K562 (cell line): ENCODE results near the gene UBL7. TPM values are rescaled to one million over a fixed set of nuclear protein-coding genes. Genes with fewer than 3 reads are reported as not detected.

Source experiments
- ATAC-seq: fragments of 200-7000 bp; cut with Tn5 transposase; 3 replicates; pipeline ENCODE4 v1.9.1; 2020; ENCODE audit warnings: moderate library complexity
- BruUV-seq: library from RNA; stranded (reverse); fragments of 400-500 nt; replicated peaks from 2 replicates; lab custom pipeline; 2021; lab: Mats Ljungman, UMichigan
- CTCF ChIA-PET: fragments of 300-600 bp; formaldehyde crosslinking; extraction: SDS; loops from one replicate; lab custom pipeline; 2021; ENCODE audit warnings: low intra/inter-chr PET ratio; lab: Yijun Ruan, JAX
- POLR2A ChIA-PET: fragments of 300-600, 350-650 bp; sonication (Branson Sonifier 250); formaldehyde crosslinking; extraction: SDS; loops from one replicate; lab custom pipeline; 2021; ENCODE audit warnings: antibody characterized with exemption, inconsistent platforms; lab: Yijun Ruan, JAX
- DNase-seq, 4 experiments: peaks; one replicate each; pipeline versions ENCODE4 v3.0.0 to v3.0.0-alpha.2; 2011 to 2018; ENCODE audit warnings: low spot score in 3 of 4, mixed read lengths in 3 of 4; ENCODE audit errors: extremely low read depth in 1 of 4
- FAIRE-seq: peaks from 2 replicates; lab custom pipeline; 2011; peaks lifted over from hg19 to GRCh38; lab: Jason Lieb, UNC
- H2AFZ ChIP-seq: 2 replicates; pipeline ENCODE4 v1.6.0; 2011; ENCODE audit warnings: low read depth, low read length, control low read depth, inconsistent platforms
- H3K27ac ChIP-seq: fragments of 200-600 bp; 3 replicates; pipeline ENCODE4 v1.8.0; 2011; ENCODE audit warnings: low read depth, mild to moderate bottlenecking, control low read depth, inconsistent platforms, low read length, moderate library complexity, mixed read lengths; ENCODE audit errors: extremely low read depth
- H3K27me3 ChIP-seq, 2 experiments: fragments of 300-600 bp in 1 of 2; 2 replicates in 1 of 2; 3 replicates in 1 of 2; pipeline versions ENCODE4 v1.6.0 to v1.8.0; 2011; ENCODE audit warnings: inconsistent platforms in 2 of 2, low read length in 2 of 2, mild to moderate bottlenecking in 1 of 2, mixed read lengths in 1 of 2, moderate library complexity in 1 of 2; ENCODE audit not compliant: control insufficient read depth in 2 of 2, insufficient read depth in 2 of 2
- H3K36me3 ChIP-seq: fragments of 300-600 bp; 3 replicates; pipeline ENCODE4 v1.8.0; 2011; ENCODE audit warnings: mild to moderate bottlenecking, low read length, inconsistent platforms; ENCODE audit not compliant: control insufficient read depth, insufficient read depth
- H3K4me1 ChIP-seq, 2 experiments: fragments of 200-600 bp in 1 of 2; replicated peaks in 1 of 2; 2 replicates in 1 of 2; 3 replicates in 1 of 2; pipeline versions ENCODE4 v1.5.1 to v1.8.0; 2011; ENCODE audit warnings: inconsistent platforms in 2 of 2, low read length in 2 of 2, mild to moderate bottlenecking in 1 of 2, mixed read lengths in 1 of 2, moderate library complexity in 1 of 2; ENCODE audit not compliant: control insufficient read depth in 2 of 2, insufficient read depth in 2 of 2
- H3K4me2 ChIP-seq: 2 replicates; pipeline ENCODE4 v1.6.1; 2011; ENCODE audit warnings: low read length, control low read depth, inconsistent platforms, mixed read lengths; ENCODE audit not compliant: insufficient read depth
- H3K4me3 ChIP-seq: fragments of 200-600 bp; sonication (generic), shearing (Covaris generic); 2 replicates; pipeline ENCODE4 v1.5.1; 2016; ENCODE audit warnings: control low read depth, inconsistent platforms
- H3K79me2 ChIP-seq: fragments of 200-600 bp; 3 replicates; pipeline ENCODE4 v1.8.0; 2011; ENCODE audit warnings: low read length, inconsistent platforms; ENCODE audit not compliant: control insufficient read depth, insufficient read depth
- H3K9ac ChIP-seq, 2 experiments: 2 replicates each; pipeline versions ENCODE4 v1.6.0 to v1.6.1; 2011; ENCODE audit warnings: low read depth in 2 of 2, low read length in 2 of 2, control low read depth in 1 of 2, inconsistent platforms in 1 of 2, mild to moderate bottlenecking in 1 of 2, mixed read lengths in 1 of 2; ENCODE audit not compliant: insufficient read depth in 1 of 2
- H3K9me1 ChIP-seq: one replicate; pipeline ENCODE4 v1.6.0; 2011; ENCODE audit warnings: inconsistent platforms, mild to moderate bottlenecking, low read length, moderate library complexity; ENCODE audit not compliant: control insufficient read depth, insufficient read depth
- H3K9me3 ChIP-seq: replicated peaks from 2 replicates; pipeline ENCODE4 v1.5.1; 2011; ENCODE audit warnings: low read depth, low read length, inconsistent platforms; ENCODE audit not compliant: control insufficient read depth, insufficient read depth
- H4K20me1 ChIP-seq: replicated peaks from 2 replicates; pipeline ENCODE4 v1.6.1; 2011; ENCODE audit warnings: low read length, inconsistent platforms, mixed read lengths; ENCODE audit not compliant: control insufficient read depth, insufficient read depth
- FIP1L1 ChIP-seq: fragments of 200-400 bp; formaldehyde crosslinking; IDR thresholded peaks from 2 replicates; pipeline ENCODE4 v1.6.1; 2018; ENCODE audit warnings: mild to moderate bottlenecking, low read depth, low read length; ENCODE audit not compliant: poor library complexity, severe bottlenecking
- FOS ChIP-seq: IDR thresholded peaks from 3 replicates; pipeline ENCODE4 v1.6.1; 2011; ENCODE audit not compliant: insufficient read length; ENCODE audit errors: extremely low read depth
- KDM1A ChIP-seq, 2 experiments: fragments of 450-650 bp; IDR thresholded peaks; 2 replicates each; pipeline ENCODE4 v1.6.1; 2016; ENCODE audit warnings: mild to moderate bottlenecking in 2 of 2
- PCBP1 ChIP-seq: fragments of 200-400 bp; formaldehyde crosslinking; IDR thresholded peaks from 2 replicates; pipeline ENCODE4 v1.6.1; 2018; ENCODE audit warnings: mild to moderate bottlenecking, low read depth, low read length; ENCODE audit not compliant: poor library complexity, severe bottlenecking
- PHF8 ChIP-seq: fragments of 200-600 bp; sonication (generic); IDR thresholded peaks from 2 replicates; pipeline ENCODE4 v1.6.1; 2012; ENCODE audit warnings: mixed run types, mild to moderate bottlenecking, inconsistent platforms, low read length, moderate library complexity, borderline replicate concordance
- RBM25 ChIP-seq: fragments of 200-400 bp; formaldehyde crosslinking; IDR thresholded peaks from 2 replicates; pipeline ENCODE4 v1.6.1; 2018; ENCODE audit warnings: low read length, low read depth, moderate library complexity; ENCODE audit not compliant: severe bottlenecking
- SMARCA5 ChIP-seq: fragments of 450-650 bp; IDR thresholded peaks from 2 replicates; pipeline ENCODE4 v1.6.1; 2016
- SRSF9 ChIP-seq: fragments of 200-400 bp; formaldehyde crosslinking; IDR thresholded peaks from 2 replicates; pipeline ENCODE4 v1.6.1; 2017; ENCODE audit warnings: low read depth, low read length, borderline replicate concordance
- U2AF2 ChIP-seq: fragments of 200-400 bp; formaldehyde crosslinking; optimal IDR thresholded peaks from 2 replicates; pipeline ENCODE3; 2017; ENCODE audit warnings: low read depth, mild to moderate bottlenecking, low read length
- ZFP36 ChIP-seq: fragments of 150-350 bp; IDR thresholded peaks from 2 replicates; pipeline ENCODE4 v1.6.1; 2018; ENCODE audit warnings: low read length, low read depth; ENCODE audit not compliant: partially characterized antibody
- WGBS: fragments of 100-300 bp; shearing (Covaris generic); methylation state at CpG from one replicate; pipeline ENCODE4 v1.1.6; 2016; ENCODE audit warnings: low coverage, mixed read lengths; ENCODE audit not compliant: insufficient coverage; ENCODE audit errors: missing lambda C conversion rate; 5-methylcytosine and 5-hydroxymethylcytosine counted together
- in situ Hi-C: fragments of 300-500 bp; cut with MboI; formaldehyde crosslinking; loops from 4 replicates; pipeline ENCODE4 v1.15.0; 2018; ENCODE audit warnings: inconsistent platforms, mixed read lengths
- intact Hi-C: fragments of 100-400 bp; cut with micrococcal nuclease; formaldehyde crosslinking; loops from 2 replicates; pipeline ENCODE4 v1.14.2; 2022
- polyA plus RNA-seq, 8 experiments: library from polyadenylated mRNA; depleted of rRNA in 4 of 8; stranded (reverse) in 5 of 8; unstranded in 3 of 8; fragments of >200 nt; fragmentation: Nextera tagmentation in 2 of 8; fragmentation: Illumina TruSeq in 1 of 8; extraction: Ambion mirVana in 2 of 8; extraction: Trizol in 1 of 8; gene quantifications; 2 replicates each; pipeline versions ENCODE4 v1.2.1 to v1.2.3, GENCODE V29; 2011 to 2014; ENCODE audit warnings: inconsistent platforms in 1 of 8, missing spikeins in 1 of 8
- total RNA-seq, 7 experiments: library from RNA; depleted of rRNA in 6 of 7; stranded (reverse); fragments of >200 nt in 6 of 7; fragmentation: Illumina TruSeq in 2 of 7; extraction: Trizol in 2 of 7; gene quantifications; 2 replicates each; pipeline versions ENCODE4 v1.2.1 to v1.2.3, GENCODE V29; 2011 to 2021; ENCODE audit warnings: low replicate concordance in 1 of 7
- TF ChIP-seq, protein P1 (sequence below): IDR thresholded peaks from 3 replicates; pipeline ENCODE4 v1.6.1; 2011; ENCODE audit warnings: borderline replicate concordance, mild to moderate bottlenecking, moderate library complexity; ENCODE audit not compliant: insufficient read length; ENCODE audit errors: extremely low read depth

Gene UBL7
- total and polyA plus RNA-seq, 9 of the 15 experiments (the other 6 are each of a cell fraction or from before 2014, with no cell fraction given): 19.2 to 63.4 (median 44.9) TPM

DNA sequence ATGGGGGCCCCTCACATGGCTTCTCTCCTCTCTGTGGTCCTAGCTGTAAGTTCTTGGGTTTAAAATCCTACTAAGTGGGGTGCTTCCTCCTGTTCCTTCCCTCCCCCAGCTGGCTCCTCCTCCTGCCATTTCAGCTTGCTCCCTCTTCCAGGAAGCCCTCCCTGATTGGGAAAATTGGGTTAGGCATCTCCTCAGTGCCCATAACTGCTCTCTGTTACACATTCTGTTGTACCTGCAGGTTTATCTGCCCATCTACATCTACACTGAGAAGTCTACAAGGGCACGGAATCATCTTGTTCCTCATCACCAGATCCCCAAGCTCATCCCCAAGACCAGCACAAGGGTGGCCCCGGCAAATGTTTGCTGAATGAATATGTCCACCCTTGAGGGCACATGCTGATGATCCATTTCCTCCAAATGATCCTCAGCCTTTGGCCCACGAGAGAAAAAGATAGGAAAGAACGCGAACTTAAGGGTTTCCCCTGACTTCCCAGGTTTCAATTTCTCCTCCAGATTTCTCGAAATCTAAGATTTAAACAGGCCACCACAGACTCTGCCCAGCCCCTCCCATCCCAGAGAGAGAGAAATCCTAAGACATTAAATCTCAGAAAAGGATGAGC lies 31.1 kb downstream of the UBL7 start:
- 79% methylated on average over 6 of the region's 6 CpGs for WGBS
- ChIA-PET CTCF (interaction anchor here (0.9 kb wide), 1 partner anchor 9 kb away, joined by 3 read pairs; no protein-coding TSS in a partner anchor), POLR2A (interaction anchor here (0.9 kb wide), 1 partner anchor 22 kb away, joined by 3 read pairs; no protein-coding TSS in a partner anchor)
- TF ChIP-seq ZFP36 (peak; percentile 98), SRSF9 (no peak), SMARCA5 (0 out of 2 replicates have a peak, but pooled peaks have one; percentile 27), U2AF2 (no peak), KDM1A (IDR thresholded peaks at IDR 0.05) (peak in 1 of 2 experiments; percentile 55; a peak in 1 of 4 replicates), FOS (no peak), FIP1L1 (no peak), PCBP1 (no peak), RBM25 (peak; percentile 20), PHF8 (no peak)
- TF ChIP-seq, protein P1, sequence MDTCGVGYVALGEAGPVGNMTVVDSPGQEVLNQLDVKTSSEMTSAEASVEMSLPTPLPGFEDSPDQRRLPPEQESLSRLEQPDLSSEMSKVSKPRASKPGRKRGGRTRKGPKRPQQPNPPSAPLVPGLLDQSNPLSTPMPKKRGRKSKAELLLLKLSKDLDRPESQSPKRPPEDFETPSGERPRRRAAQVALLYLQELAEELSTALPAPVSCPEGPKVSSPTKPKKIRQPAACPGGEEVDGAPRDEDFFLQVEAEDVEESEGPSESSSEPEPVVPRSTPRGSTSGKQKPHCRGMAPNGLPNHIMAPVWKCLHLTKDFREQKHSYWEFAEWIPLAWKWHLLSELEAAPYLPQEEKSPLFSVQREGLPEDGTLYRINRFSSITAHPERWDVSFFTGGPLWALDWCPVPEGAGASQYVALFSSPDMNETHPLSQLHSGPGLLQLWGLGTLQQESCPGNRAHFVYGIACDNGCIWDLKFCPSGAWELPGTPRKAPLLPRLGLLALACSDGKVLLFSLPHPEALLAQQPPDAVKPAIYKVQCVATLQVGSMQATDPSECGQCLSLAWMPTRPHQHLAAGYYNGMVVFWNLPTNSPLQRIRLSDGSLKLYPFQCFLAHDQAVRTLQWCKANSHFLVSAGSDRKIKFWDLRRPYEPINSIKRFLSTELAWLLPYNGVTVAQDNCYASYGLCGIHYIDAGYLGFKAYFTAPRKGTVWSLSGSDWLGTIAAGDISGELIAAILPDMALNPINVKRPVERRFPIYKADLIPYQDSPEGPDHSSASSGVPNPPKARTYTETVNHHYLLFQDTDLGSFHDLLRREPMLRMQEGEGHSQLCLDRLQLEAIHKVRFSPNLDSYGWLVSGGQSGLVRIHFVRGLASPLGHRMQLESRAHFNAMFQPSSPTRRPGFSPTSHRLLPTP: peak; percentile 37
- H2AFZ ChIP-seq: no peak overlapping the region
- H3K9me3 ChIP-seq: no peaks in the 10 kb centered on the region
- intact Hi-C loops (no loop called here), in situ Hi-C loops (no loop called here)
- peaks cover 91% of the 10 kb centered on the region for H3K79me2 ChIP-seq
- H3K27ac ChIP-seq: no peak overlapping the region
- no peaks in the 10 kb centered on the region for H3K27me3 ChIP-seq
- no peak for ATAC-seq
- FAIRE-seq: no peak
- H3K4me1 ChIP-seq: peaks cover 68 to 83% of the 10 kb centered on the region in 2 experiments
- no peaks in the 10 kb centered on the region for H3K9me1 ChIP-seq
- H3K4me3 ChIP-seq: no peak overlapping the region
- H3K4me2 ChIP-seq: no peak overlapping the region
- DNase-seq: no peak
- peaks cover 37% of the 10 kb centered on the region; the same call in 2 of the 3 replicates for H3K36me3 ChIP-seq
- no TSS peak for BruUV-seq
- peaks cover 37% of the 10 kb centered on the region for H4K20me1 ChIP-seq
- no peak overlapping the region; a peak in 1 of 4 replicates for H3K9ac ChIP-seq
